GM21825 (cell line): ENCODE results near the gene HOXB4.

Experiments used
- ATAC-seq: cut with Tn5 transposase; IDR thresholded peaks from one replicate; pipeline ENCODE4 v1.9.1; 2021; ENCODE audit warnings: mild to moderate bottlenecking, moderate library complexity; ENCODE audit not compliant: unreplicated experiment

The HOXB4 gene

DNA sequence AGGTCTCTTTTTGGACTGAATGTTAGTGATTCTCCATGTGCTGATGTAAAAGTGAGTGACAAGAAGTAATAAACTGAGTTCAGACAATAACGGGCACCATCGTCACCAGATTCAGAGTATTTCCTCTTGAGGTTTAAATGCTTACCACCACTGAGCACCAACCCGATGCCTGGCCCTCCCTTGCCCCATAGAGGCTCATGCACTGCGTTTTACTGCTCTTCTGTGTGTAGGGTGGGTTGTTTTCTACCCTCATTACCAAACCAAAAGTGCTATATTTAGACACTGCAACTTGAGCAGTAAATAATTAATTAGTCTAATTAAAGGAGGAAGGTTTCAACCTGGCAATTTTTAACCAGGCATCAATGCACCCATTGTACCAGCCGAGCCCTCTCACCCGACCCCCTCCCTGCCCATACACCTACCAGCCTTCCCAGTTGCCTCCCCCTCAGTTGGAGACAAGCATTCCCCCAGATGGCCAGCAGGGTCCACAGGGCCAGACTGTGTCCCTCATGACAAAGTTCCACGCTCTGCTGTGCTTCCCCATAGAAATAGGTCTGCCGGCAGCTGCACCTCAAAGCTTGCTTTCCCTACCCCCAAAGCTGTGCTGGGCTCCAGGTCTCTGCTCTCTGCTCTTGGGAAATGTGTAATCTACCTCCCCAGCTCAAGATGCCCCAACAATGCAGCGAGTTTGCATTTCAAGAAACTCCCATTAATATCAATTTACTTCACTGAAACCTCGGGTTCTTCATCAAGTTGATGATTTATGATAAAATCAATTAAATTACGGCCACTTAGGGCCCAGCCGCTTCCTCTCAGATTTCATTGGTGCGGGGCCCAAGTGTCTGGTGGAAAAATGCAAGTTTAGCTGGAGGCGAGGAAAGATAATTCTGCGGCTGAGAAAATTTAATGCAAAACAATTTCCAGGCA is 16.0 kb downstream of the HOXB4 start:
- no peak for ATAC-seq

DNA sequence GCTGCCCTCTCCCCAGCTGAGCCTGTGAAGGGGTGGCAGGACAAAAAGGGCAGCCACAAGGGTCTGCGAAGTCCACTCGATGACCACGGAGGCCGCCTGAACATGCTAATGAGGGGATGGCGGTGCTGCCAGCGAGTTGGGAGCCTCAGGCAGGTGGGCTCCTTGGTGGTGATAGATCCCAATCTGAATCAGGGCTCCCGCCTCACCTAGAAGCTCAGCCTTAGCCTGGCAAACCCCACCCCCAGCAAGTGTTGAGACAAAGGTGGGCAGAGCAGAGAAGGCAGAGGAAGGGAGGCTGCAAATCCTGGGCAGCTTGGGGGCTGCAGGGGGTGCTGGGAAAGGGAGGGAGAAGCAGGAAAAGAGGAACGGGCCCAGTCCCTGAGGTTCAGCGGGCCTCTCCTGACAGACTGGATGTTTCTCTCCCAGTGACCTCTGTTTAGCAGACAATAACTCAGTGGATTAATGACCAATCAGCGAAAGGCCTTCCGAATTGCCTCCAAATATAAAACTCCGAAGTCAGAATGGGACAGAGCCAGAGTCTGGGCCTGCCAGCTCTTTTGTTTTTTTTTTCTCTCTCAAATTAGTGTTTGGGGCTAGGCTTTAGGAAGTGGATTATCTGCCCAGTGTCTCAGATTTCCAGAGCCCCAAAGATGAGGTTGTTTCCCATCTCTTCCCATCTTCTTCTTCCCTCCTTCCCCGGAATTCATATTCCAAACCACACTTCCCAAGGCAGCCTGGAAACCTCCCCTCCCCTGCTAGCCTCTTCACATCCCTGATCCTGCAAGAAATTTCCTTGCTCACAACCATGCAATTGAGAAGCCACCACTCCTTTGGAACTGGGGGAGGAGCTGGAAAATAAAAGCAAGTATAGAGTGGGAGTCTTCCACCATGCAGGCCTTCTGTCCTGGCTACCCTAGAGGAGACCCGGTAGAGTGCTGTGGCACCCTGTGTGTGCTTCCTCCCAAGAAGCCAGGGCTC is 18.0 kb downstream of the HOXB4 start:
- no peak for ATAC-seq

GRCh38 chr17:48559122-48559839 is 18.9 kb downstream of the HOXB4 start:
- no peak for ATAC-seq

- ATAC-seq: no peak
Measured at GRCh38 chr17:48558831-48559121, 19.4 kb downstream of the HOXB4 start.

- ATAC-seq: no peak
Measured at GRCh38 chr17:48558057-48558830, 19.9 kb downstream of the HOXB4 start.

- ATAC-seq: no peak
Measured at GRCh38 chr17:48556576-48557401, 21.4 kb downstream of the HOXB4 start.

DNA sequence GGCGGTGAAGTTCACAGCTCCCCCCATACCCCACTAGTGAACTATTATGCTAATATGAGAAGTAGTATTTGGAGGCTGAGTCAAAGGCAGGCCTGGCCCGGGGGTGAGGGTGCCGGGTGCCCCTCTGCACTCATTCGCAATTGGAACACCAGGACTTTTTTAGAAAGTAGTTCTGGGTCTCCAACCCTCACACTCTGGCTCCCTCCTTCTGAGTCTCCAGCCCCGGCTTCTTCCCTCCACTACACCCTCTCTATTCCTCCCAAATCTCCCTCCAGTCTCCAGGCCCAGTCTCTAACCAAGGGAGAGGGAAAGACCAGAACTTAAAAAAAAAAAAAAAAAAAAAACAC is 21.9 kb downstream of the HOXB4 start:
- no peak for ATAC-seq

DNA sequence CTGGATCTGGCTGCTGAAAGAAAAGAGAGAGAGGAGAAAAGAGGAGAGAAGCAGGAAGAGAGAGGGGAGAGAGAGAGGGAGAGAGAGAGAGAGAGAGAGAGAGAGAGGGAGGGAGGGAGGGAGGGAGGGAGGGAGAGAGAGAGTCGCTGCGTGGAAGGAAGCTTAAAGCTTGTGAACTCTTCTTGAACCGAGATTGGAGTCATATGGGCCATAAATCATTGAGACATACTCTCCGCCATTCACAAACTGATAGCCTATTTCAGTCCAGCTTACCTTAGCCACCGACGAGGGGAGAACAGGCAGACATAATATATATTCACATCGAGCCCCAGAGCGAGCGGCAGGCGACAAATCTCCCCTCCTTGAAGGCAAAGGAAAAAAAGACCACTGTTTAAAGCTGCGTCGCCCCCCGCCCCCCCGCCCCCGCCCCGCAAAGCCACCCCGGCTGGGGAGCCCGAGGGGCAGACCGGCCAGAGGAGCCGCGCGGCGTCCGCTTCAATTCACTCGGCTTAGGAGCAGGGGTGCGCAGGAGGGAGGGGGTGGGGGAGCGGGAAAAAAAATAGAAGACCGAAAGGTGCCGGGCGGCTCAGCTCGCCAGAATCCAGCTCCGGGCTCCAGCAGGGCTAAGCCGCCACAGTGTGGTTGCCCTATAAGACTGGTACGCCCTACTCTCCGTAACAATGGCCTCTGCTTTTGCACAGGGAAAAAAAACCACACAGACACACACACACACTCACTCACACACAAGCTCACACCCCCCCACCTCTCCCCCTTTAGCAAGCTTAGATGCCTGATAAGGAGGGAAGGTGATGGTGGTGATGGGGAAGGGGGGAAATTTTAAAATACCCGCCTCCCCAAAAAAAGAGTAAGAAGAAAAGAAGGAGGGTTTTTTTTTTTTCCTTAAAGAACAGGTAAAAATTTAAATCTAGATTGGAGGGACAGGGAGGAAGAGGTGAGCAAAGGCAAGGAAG is 22.6 kb downstream of the HOXB4 start:
- ATAC-seq: no peak

DNA sequence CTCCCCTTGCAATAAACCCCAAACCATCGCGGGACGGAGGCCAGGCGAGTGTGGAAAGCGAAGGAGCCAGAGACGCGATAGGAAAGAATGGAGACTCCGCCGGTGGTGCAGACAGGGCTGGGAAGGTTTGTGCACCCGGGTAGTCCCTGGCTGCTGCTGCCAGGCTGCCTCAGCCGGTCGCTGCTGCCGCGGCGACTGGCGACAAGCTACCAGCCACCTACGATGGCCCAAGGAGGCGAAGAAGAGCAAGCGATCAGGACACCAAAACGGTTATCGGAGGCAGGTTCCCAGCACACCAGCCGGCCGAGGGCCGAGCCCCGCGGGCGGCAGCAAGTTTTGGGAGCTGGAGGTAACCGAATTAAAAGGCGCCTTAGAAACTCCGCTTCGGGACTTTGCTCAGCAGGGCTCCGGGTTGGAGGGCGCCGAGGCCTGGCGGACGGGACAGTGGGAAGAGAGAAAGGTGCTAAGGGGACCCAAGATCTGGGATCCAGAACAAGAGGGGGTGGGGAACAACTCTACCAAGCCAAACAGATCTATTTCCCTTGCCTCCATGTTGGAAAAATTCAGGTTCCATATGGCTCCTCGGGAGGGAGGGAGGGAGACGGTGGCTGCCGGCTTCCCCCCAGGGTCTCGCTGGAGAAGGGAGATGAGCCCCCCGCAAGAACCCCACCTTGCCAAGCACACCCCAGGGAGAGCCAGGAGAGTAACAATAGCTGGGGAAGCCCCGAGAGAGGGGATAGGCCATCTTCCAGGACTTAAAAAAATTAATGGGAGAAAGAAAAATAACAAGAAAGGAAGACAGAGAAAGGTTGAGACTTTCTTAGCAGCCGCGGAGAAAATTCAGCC is 23.5 kb downstream of the HOXB4 start:
- ATAC-seq: no peak

GRCh38 chr17:48553826-48554225 is 24.3 kb downstream of the HOXB4 start:
- ATAC-seq: no peak

- ATAC-seq: no peak
Measured at GRCh38 chr17:48553190-48553547, 25.0 kb downstream of the HOXB4 start.

DNA sequence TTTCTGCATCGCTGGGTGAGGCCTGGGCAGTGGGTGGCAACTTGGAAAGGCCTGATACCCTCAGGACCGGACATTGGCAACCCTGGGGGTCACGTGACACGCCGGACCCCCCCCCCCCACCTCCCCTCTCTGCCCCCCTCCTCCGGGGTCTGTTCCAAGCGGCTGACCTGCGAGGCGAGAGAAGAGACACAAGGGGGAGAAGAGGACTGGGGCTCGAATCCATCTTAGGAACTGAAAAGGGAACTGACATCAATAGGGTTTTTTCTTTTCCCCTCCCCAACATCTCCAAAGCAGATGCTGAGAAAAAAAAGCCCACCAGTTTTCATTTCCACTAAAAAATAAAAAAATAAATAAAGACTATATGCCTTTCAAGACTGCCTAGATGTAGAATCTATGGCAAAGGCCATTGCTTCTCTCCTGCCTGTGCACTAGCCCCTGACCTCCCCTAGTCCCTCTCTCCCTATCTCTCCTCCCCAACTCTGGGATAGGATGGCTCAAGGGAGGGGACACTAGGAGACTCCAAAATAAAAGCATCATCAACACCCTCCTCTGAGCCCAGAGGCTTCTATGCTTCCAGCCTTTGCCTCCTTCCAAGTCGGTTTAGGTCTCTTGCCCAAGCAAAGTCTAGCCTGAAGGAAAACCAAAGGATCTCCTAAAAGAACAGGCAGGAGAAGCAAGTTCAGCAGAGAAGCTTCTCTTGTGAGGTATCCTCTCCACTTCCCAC is 25.5 kb downstream of the HOXB4 start:
- ATAC-seq: no peak

DNA sequence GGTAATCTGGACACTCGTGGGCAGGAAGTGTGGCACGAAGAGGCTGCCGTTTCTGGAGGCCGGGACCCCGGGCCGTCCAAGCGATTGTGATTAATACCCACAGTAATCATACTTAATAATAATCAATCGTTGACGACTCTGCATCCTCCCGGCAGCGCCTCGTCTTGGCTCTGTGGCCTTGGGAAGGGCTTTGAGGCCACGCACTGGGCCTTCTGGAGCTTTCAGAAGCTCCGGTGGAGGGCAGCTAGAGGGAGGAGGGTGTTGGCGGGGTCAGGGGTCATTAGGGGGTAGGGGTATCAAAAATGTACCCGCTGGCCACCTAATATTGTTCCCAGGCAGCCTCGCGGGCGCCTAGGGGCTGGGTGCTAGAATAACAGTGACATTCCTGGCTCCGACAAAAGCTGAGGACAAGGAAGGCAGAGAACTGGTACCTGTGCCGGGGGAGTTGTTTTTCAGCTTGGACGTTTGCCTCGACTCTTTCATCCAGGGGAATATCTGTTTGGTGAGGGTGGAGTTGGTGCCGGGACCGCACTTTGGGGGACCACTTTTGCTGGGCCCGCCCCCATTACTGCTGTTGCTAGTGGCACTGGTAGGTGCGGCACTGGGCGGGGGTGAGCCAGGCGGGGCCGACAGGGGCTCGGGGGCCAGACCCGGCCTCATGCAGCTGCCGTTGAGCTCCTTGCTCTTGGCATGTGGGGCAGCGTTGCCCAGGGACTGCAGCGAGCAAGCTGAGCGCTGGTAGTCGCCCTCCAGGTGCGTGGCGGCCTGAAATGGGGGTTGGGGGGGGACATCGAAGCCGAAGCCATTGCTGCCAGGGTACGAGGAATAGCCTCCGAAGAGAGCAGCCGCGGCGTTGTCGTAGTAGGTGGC is 26.3 kb downstream of the HOXB4 start:
- no peak for ATAC-seq

GRCh38 chr17:48551214-48551555 is 27.0 kb downstream of the HOXB4 start:
- no peak for ATAC-seq

GRCh38 chr17:48550502-48551213 is 27.5 kb downstream of the HOXB4 start:
- no peak for ATAC-seq
